ENCODE measurements around the gene MBTPS1.

MBTPS1 gene

GRCh38 chr16:84155771-84156170 is 39.0 kb upstream of the MBTPS1 start:
- POLR2A ChIA-PET, result interaction anchor here (0.6 kb wide), 1 partner anchor 118 kb away, joined by 3 read pairs; no protein-coding TSS in a partner anchor
- TF ChIP-seq ZNF843 (tag by site-specific recombination; IDR thresholded peaks at IDR 0.05) (no peak), ZNF555 (tag by site-specific recombination; conservative IDR thresholded peaks at IDR 0.05) (no peak), ZBTB49 (tag by site-specific recombination; IDR thresholded peaks at IDR 0.05; ENCODE audit: low read depth) (no peak)
- Histone ChIP-seq H3K9me3 (ENCODE audit: control insufficient read depth, insufficient read depth, low read depth, low read length) (no peaks in the 10 kb centered on the region), H3K4me1 (ENCODE audit: control insufficient read depth, insufficient read depth, low read length) (peaks cover 2% of the 10 kb centered on the region; the same call in 1 of the 2 replicates), H3K4me3 (ENCODE audit: low read depth, low read length) (no peak overlapping the region), H3K36me3 (ENCODE audit: control insufficient read depth in 2 of 2, insufficient read depth in 1 of 2, low read length in 2 of 2) (no peaks in the 10 kb centered on the region), H3K27ac (ENCODE audit: extremely low read depth, low read depth, low read length) (no peak overlapping the region)
- CTCF ChIA-PET, result interaction anchor here (0.7 to 1.2 kb wide), 5 partner anchors 13 to 528 kb away, joined by 3 to 9 read pairs (median 5); no protein-coding TSS in a partner anchor

- Histone ChIP-seq H3K36me3 (ENCODE audit: control insufficient read depth in 2 of 2, insufficient read depth in 1 of 2, low read length in 2 of 2) (no peaks in the 10 kb centered on the region), H3K27ac (ENCODE audit: extremely low read depth, low read depth, low read length) (no peak overlapping the region), H3K4me1 (ENCODE audit: control insufficient read depth, insufficient read depth, low read length) (peaks cover 2% of the 10 kb centered on the region; the same call in 1 of the 2 replicates), H3K9me3 (ENCODE audit: control insufficient read depth, insufficient read depth, low read depth, low read length) (no peaks in the 10 kb centered on the region), H3K4me3 (ENCODE audit: low read depth, low read length) (no peak overlapping the region)
- POLR2A ChIA-PET, result no interaction called here
- TF ChIP-seq ZNF121 (tag by site-specific recombination; IDR thresholded peaks at IDR 0.05) (peak; percentile 52; the same call in 1 of the 2 replicates), ZNF19 (tag by site-specific recombination; IDR thresholded peaks at IDR 0.05; ENCODE audit: low read depth) (no peak)
- CTCF ChIA-PET, result interaction anchor here (0.6 to 0.7 kb wide), 3 partner anchors 16 to 528 kb away, joined by 3 to 9 read pairs (median 5); no protein-coding TSS in a partner anchor
These were observed 38.5 kb upstream of the MBTPS1 start for GRCh38 chr16:84155226-84155625.

- no peak overlapping the region for H3K27ac ChIP-seq (ENCODE audit: extremely low read depth, low read depth, low read length)
- POLR2A ChIA-PET, result no interaction called here
- H3K4me3 ChIP-seq (ENCODE audit: low read depth, low read length), result no peak overlapping the region
- CTCF ChIA-PET, result interaction anchor here (0.7 kb wide), 2 partner anchors 73 to 154 kb away, joined by 3 to 4 read pairs; no protein-coding TSS in a partner anchor
- H3K9me3 ChIP-seq (ENCODE audit: control insufficient read depth, insufficient read depth, low read depth, low read length), result no peaks in the 10 kb centered on the region
- no peaks in the 10 kb centered on the region for H3K36me3 ChIP-seq (ENCODE audit: control insufficient read depth in 2 of 2, insufficient read depth in 1 of 2, low read length in 2 of 2)
- H3K4me1 ChIP-seq (ENCODE audit: control insufficient read depth, insufficient read depth, low read length), result peaks cover 2% of the 10 kb centered on the region; the same call in 1 of the 2 replicates
- TF ChIP-seq ZFHX2 (tag by site-specific recombination; conservative IDR thresholded peaks at IDR 0.05) (peak; percentile 55), EGR2 (tag by site-specific recombination; IDR thresholded peaks at IDR 0.05; ENCODE audit: low read depth) (0 out of 2 replicates have a peak, but pooled peaks have one; percentile 17), ZNF398 (tag by site-specific recombination; IDR thresholded peaks at IDR 0.05) (peak; percentile 36; the same call in 1 of the 2 replicates), ZNF335 (tag by site-specific recombination; conservative IDR thresholded peaks at IDR 0.05) (peak; percentile 51), ZNF792 (tag by site-specific recombination; IDR thresholded peaks at IDR 0.05) (no peak), HOXA7 (CRISPR knock-in tag; IDR thresholded peaks at IDR 0.05; ENCODE audit: borderline replicate concordance) (no peak), PATZ1 (tag by site-specific recombination; IDR thresholded peaks at IDR 0.05) (0 out of 2 replicates have a peak, but pooled peaks have one; percentile 18)
These were observed 37.0 kb upstream of the MBTPS1 start for GRCh38 chr16:84153660-84154214.

Data from HEK293 (cell line).